IMR-90 (cell line): ENCODE measurements around the gene VBP1.

Source experiments
- BHLHE40 ChIP-seq: fragments of 150-350 bp; IDR thresholded peaks from 2 replicates; pipeline ENCODE4 v1.6.1; 2016; ENCODE audit warnings: mild to moderate bottlenecking, low read depth, low read length
- CEBPB ChIP-seq: IDR thresholded peaks from 2 replicates; pipeline ENCODE4 v1.6.1; 2012; ENCODE audit warnings: low read depth, low read length, improper control_type of control experiment
- CTCF ChIP-seq: conservative IDR thresholded peaks from 2 replicates; pipeline ENCODE4 v1.5.1; 2012; ENCODE audit warnings: mild to moderate bottlenecking, low read depth, low read length, improper control_type of control experiment
- MAZ ChIP-seq: IDR thresholded peaks from 2 replicates; pipeline ENCODE4 v1.6.1; 2012; ENCODE audit warnings: low read depth, mild to moderate bottlenecking, low read length, improper control_type of control experiment, moderate library complexity, borderline replicate concordance
- NFE2L2 ChIP-seq: fragments of 150-350 bp; IDR thresholded peaks from 2 replicates; pipeline ENCODE4 v1.6.1; 2016; ENCODE audit warnings: low read depth, mild to moderate bottlenecking, low read length
- POLR2A ChIP-seq: IDR thresholded peaks from 2 replicates; pipeline ENCODE4 v1.6.1; 2012; ENCODE audit warnings: mild to moderate bottlenecking, low read depth, low read length
- RCOR1 ChIP-seq: IDR thresholded peaks from 2 replicates; pipeline ENCODE4 v1.6.1; 2012; ENCODE audit warnings: mild to moderate bottlenecking, low read length, improper control_type of control experiment; ENCODE audit not compliant: insufficient replicate concordance
- RFX5 ChIP-seq: IDR thresholded peaks from 2 replicates; pipeline ENCODE4 v1.8.0; 2012; ENCODE audit warnings: low read depth, mild to moderate bottlenecking, low read length, moderate library complexity
- SMC3 ChIP-seq: fragments of 150-350 bp; IDR thresholded peaks from 2 replicates; pipeline ENCODE4 v1.6.1; 2016; ENCODE audit warnings: low read depth, mild to moderate bottlenecking, antibody characterized with exemption, low read length, moderate library complexity

GRCh38 chrX:155216179-155216939, at the start of gene VBP1:
- TF ChIP-seq CTCF (peak; percentile 41), POLR2A (peak; percentile 64; the same call in 1 of the 2 replicates), RFX5 (no peak), NFE2L2 (no peak), MAZ (no peak), CEBPB (no peak), RCOR1 (no peak), SMC3 (no peak), BHLHE40 (no peak)
